Osteocyte (in vitro differentiated cells): ENCODE data around the gene ANAPC16. TPM values are rescaled to one million over a fixed set of nuclear protein-coding genes. Genes with fewer than 3 reads are reported as not detected.
"Not testable (repeated sequence)": the region's sequence is repeated elsewhere in the genome, so short reads cannot be mapped to it uniquely, and the experiment has no call there.

ENCODE experiments used
- DNase-seq: peaks from one replicate; pipeline ENCODE4 v3.0.0; 2021; ENCODE audit warnings: mixed read lengths; ENCODE audit not compliant: unreplicated experiment; ENCODE audit errors: extremely low spot score
- H3K27ac Mint-ChIP-seq: one replicate; pipeline ENCODE4 v1.8.0; 2021; ENCODE audit warnings: mild to moderate bottlenecking, mixed read lengths; ENCODE audit not compliant: unreplicated experiment
- H3K27me3 Mint-ChIP-seq: one replicate; pipeline ENCODE4 v1.8.0; 2021; ENCODE audit warnings: mixed read lengths; ENCODE audit not compliant: unreplicated experiment
- H3K36me3 Mint-ChIP-seq: one replicate; pipeline ENCODE4 v1.8.0; 2021; ENCODE audit warnings: mixed read lengths; ENCODE audit not compliant: unreplicated experiment
- H3K4me1 Mint-ChIP-seq: one replicate; pipeline ENCODE4 v1.8.0; 2021; ENCODE audit warnings: mixed read lengths; ENCODE audit not compliant: unreplicated experiment
- H3K4me3 Mint-ChIP-seq: one replicate; pipeline ENCODE4 v1.8.0; 2021; ENCODE audit warnings: mild to moderate bottlenecking, moderate library complexity, mixed read lengths; ENCODE audit not compliant: unreplicated experiment
- H3K9me3 Mint-ChIP-seq: one replicate; pipeline ENCODE4 v1.8.0; 2021; ENCODE audit warnings: mixed read lengths; ENCODE audit not compliant: unreplicated experiment
- CTCF ChIP-seq: fragments of 200-600 bp; sonication (generic); IDR thresholded peaks from 2 replicates; pipeline ENCODE4 v1.5.0; 2021; ENCODE audit warnings: antibody characterized with exemption, mild to moderate bottlenecking, moderate library complexity
- total RNA-seq: library from RNA; stranded (reverse); gene quantifications from 2 replicates; pipeline ENCODE4 v1.2.1, GENCODE V29; 2021

Gene ANAPC16
- total RNA-seq, 1 donor from 2014 or later = 70.3 TPM

GRCh38 chr10:72277340-72277995, 61.7 kb downstream of the ANAPC16 start:
- no peak for TF ChIP-seq CTCF
- H3K9me3 Mint-ChIP-seq = no peaks in the 10 kb centered on the region
- H3K27ac Mint-ChIP-seq = peak overlapping the region; percentile 100
- H3K4me3 Mint-ChIP-seq = peak overlapping the region; percentile 98
- DNase-seq = no peak
- H3K4me1 Mint-ChIP-seq = peaks cover 43% of the 10 kb centered on the region
- H3K36me3 Mint-ChIP-seq = peaks cover 19% of the 10 kb centered on the region
- H3K27me3 Mint-ChIP-seq = no peaks in the 10 kb centered on the region

GRCh38 chr10:72277996-72278667, 62.3 kb downstream of the ANAPC16 start:
- Mint-ChIP-seq H3K27me3 (no peaks in the 10 kb centered on the region), H3K9me3 (no peaks in the 10 kb centered on the region), H3K36me3 (peaks cover 19% of the 10 kb centered on the region), H3K27ac (peak overlapping the region; percentile 100), H3K4me1 (peaks cover 40% of the 10 kb centered on the region), H3K4me3 (no peak overlapping the region)
- no peak for DNase-seq
- TF ChIP-seq CTCF = no peak

GRCh38 chr10:72278668-72279393, 63.0 kb downstream of the ANAPC16 start:
- no peak for DNase-seq
- H3K4me1 Mint-ChIP-seq = peaks cover 40% of the 10 kb centered on the region
- H3K27ac Mint-ChIP-seq = peak overlapping the region; percentile 100
- no peaks in the 10 kb centered on the region for H3K27me3 Mint-ChIP-seq
- no peaks in the 10 kb centered on the region for H3K9me3 Mint-ChIP-seq
- H3K4me3 Mint-ChIP-seq = no peak overlapping the region
- no peak for TF ChIP-seq CTCF
- peaks cover 19% of the 10 kb centered on the region for H3K36me3 Mint-ChIP-seq

GRCh38 chr10:72279587-72279986, 63.8 kb downstream of the ANAPC16 start:
- Mint-ChIP-seq H3K27ac (peak overlapping the region; percentile 41), H3K36me3 (peaks cover 18% of the 10 kb centered on the region), H3K4me1 (peaks cover 40% of the 10 kb centered on the region)
- not testable (repeated sequence) for H3K4me3 Mint-ChIP-seq, H3K9me3 Mint-ChIP-seq, H3K27me3 Mint-ChIP-seq, DNase-seq

GRCh38 chr10:72283131-72283530, 67.3 kb downstream of the ANAPC16 start:
- peaks cover 23% of the 10 kb centered on the region for H3K4me1 Mint-ChIP-seq

More at GRCh38 chr10:72283131-72283530, 67.3 kb downstream of the ANAPC16 start:
- Mint-ChIP-seq H3K27me3 (no peaks in the 10 kb centered on the region), H3K9me3 (no peaks in the 10 kb centered on the region), H3K27ac (no peak overlapping the region), H3K4me3 (no peak overlapping the region), H3K36me3 (no peaks in the 10 kb centered on the region)
- TF ChIP-seq CTCF = no peak
- DNase-seq = no peak

Other genes starting within 250 kb of the ANAPC16 start
- 0.54 and 0.73 TPM in 2 replicates for gene SPOCK2, start 127.5 kb upstream of the ANAPC16 start, total RNA-seq
- 39.1 and 40.6 TPM in 2 replicates for gene ASCC1, start 264 bp downstream of the ANAPC16 start, total RNA-seq
- gene DDIT4, start 57.9 kb downstream of the ANAPC16 start, total RNA-seq = 288 and 290 TPM in 2 replicates
- 42.4 and 43.0 TPM in 2 replicates for gene DNAJB12, start 138.9 kb downstream of the ANAPC16 start, total RNA-seq